Right cardiac atrium (tissue), 5 donors: ENCODE results near the gene KAZN. TPM values are rescaled to one million over a fixed set of nuclear protein-coding genes. Genes with fewer than 3 reads are reported as not detected.

Experiments
- ATAC-seq, 2 donors: fragments of 200-7000 bp; cut with Tn5 transposase; one replicate each; pipeline versions ENCODE4 v1.8.0 to v1.9.1; 2020; ENCODE audit warnings: moderate library complexity in 2 of 2, mild to moderate bottlenecking in 1 of 2
- DNase-seq, 3 donors: peaks; one replicate each; pipeline ENCODE4 v3.0.0-alpha.2; 2020
- H3K27ac ChIP-seq: one replicate; pipeline ENCODE4 v1.5.1; 2013; ENCODE audit warnings: mild to moderate bottlenecking, low read length, control low read depth, moderate library complexity
- H3K27me3 ChIP-seq: one replicate; pipeline ENCODE4 v1.6.1; 2013; ENCODE audit not compliant: control insufficient read depth, insufficient read depth
- H3K4me1 ChIP-seq: one replicate; pipeline ENCODE4 v1.6.1; 2013; ENCODE audit warnings: low read length; ENCODE audit not compliant: control insufficient read depth, insufficient read depth
- H3K4me3 ChIP-seq: one replicate; pipeline ENCODE4 v1.5.1; 2013; ENCODE audit warnings: low read length, control low read depth
- H3K9me3 ChIP-seq: one replicate; pipeline ENCODE4 v1.6.1; 2013; ENCODE audit warnings: low read length; ENCODE audit not compliant: control insufficient read depth
- whole genome bisulfite sequencing: extraction: QIAGEN DNeasy Blood & Tissue Kit; methylation state at CpG from one replicate; pipeline ENCODE4 v1.1.7; 2013; 5-methylcytosine and 5-hydroxymethylcytosine counted together
- intact Hi-C, 4 donors: fragments of 100-400 bp; cut with DNase I; formaldehyde crosslinking; loops; one replicate each; pipeline versions ENCODE4 v1.11.0 to v1.14.0; 2022 to 2023
- polyA plus RNA-seq: library from polyadenylated mRNA; stranded (reverse); fragments of 200-250 nt; gene quantifications from one replicate; pipeline ENCODE4 v1.2.3, GENCODE V29; 2013
- total RNA-seq, 4 donors: library from RNA; stranded (reverse); fragmentation: NEBNext Ultra II Directional; extraction: Animal tissue kit (Norgen Biotek cat#: 25700); gene quantifications; one replicate each; pipeline ENCODE4 v1.2.1, GENCODE V29; 2021
- donor health status: healthy with polysubstance abuse.
- donor health status: DM: no; HTN: yes; CAD: no.
- donor health status: DM: no; HTN: no; CAD: no.
- donor health status: DM: no; HTN: yes; CAD: no; lungs with severe emphysema.
- donor health status: DM: yes; HTN: yes; CAD: no.

Gene KAZN
- total and polyA plus RNA-seq, 5 donors, result 3.7 to 14.9 (median 12.7) TPM

GRCh38 chr1:14835725-14836124 is 237.2 kb downstream of the KAZN start:
- no peaks in the 10 kb centered on the region for H3K4me1 ChIP-seq
- H3K4me3 ChIP-seq, result no peak overlapping the region
- no peak overlapping the region for H3K27ac ChIP-seq
- no peaks in the 10 kb centered on the region for H3K27me3 ChIP-seq
- DNase-seq (no peak), ATAC-seq (no peak)
- WGBS, result 57% methylated on average over 5 of the region's 5 CpGs
- intact Hi-C loops, result no loop called here
- no peaks in the 10 kb centered on the region for H3K9me3 ChIP-seq

- no peak overlapping the region for H3K4me3 ChIP-seq
- H3K9me3 ChIP-seq, result peaks cover 3% of the 10 kb centered on the region
- WGBS, result 87% methylated on average over 10 of the region's 10 CpGs
- no peaks in the 10 kb centered on the region for H3K4me1 ChIP-seq
- no peak for DNase-seq
- H3K27ac ChIP-seq, result no peak overlapping the region
- H3K27me3 ChIP-seq, result no peaks in the 10 kb centered on the region
- intact Hi-C loops, result no loop called here
- no peak for ATAC-seq
Measured at GRCh38 chr1:14836426-14837140, 238.1 kb downstream of the KAZN start.

DNA sequence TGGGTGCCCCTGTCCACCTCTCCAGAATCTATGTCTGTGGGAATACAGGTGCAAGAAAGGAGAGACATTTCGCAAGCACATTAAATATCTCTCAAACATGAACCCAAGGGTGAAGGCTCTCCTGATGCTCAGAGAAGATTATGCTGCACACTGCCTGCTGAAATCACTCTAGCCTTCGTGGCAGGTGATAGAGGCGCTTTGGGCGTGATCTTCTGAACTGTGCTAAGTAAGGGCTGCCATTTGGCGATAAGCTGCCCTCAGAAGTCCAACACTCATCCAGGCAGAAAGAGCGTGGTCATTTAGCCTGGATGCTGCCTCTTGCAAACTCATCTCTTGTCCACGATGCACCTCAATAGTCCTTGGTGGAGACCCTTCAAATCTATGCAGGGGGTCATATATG is 241.9 kb downstream of the KAZN start:
- intact Hi-C loops, result no loop called here
- Histone ChIP-seq H3K4me1 (no peaks in the 10 kb centered on the region), H3K27me3 (no peaks in the 10 kb centered on the region), H3K4me3 (no peak overlapping the region), H3K27ac (no peak overlapping the region), H3K9me3 (peaks cover 7% of the 10 kb centered on the region)
- 89% methylated on average over 7 of the region's 7 CpGs for WGBS
- no peak for ATAC-seq
- DNase-seq, result no peak

- Histone ChIP-seq H3K27ac (no peak overlapping the region), H3K27me3 (no peaks in the 10 kb centered on the region), H3K4me3 (no peak overlapping the region), H3K4me1 (no peaks in the 10 kb centered on the region), H3K9me3 (peaks cover 7% of the 10 kb centered on the region)
- ATAC-seq (no peak), DNase-seq (no peak)
- intact Hi-C loops, result no loop called here
- WGBS, result 89% methylated on average over 2 of the region's 2 CpGs
Measured at GRCh38 chr1:14841456-14841855, 243.0 kb downstream of the KAZN start.

DNA sequence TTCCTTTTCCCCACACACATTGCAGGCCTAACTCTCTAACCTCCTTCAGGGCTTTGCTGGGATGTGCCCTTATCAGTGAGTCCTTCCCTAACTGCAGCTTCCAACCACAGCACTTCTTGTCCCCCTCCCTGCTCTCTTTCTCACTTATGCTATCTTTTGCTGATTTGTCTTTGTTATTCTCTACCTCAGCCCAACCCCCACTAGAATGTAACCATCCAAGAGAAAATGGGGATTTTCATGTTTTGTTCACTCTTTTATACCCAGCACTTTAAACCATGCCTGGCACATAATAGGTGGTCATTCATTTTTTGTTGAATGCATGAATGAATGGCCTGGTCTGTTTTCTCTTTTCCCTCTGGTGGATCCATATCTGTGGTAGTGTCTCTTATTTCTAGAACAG is 243.5 kb downstream of the KAZN start:
- Histone ChIP-seq H3K9me3 (peaks cover 7% of the 10 kb centered on the region), H3K4me3 (no peak overlapping the region), H3K27ac (no peak overlapping the region), H3K4me1 (no peaks in the 10 kb centered on the region), H3K27me3 (no peaks in the 10 kb centered on the region)
- no peak for DNase-seq
- no peak for ATAC-seq
- intact Hi-C loops, result no loop called here

- H3K4me3 ChIP-seq, result no peak overlapping the region
- DNase-seq, result no peak
- WGBS, result 78% methylated on average over 4 of the region's 4 CpGs
- no peak overlapping the region for H3K27ac ChIP-seq
- no peaks in the 10 kb centered on the region for H3K4me1 ChIP-seq
- no peaks in the 10 kb centered on the region for H3K27me3 ChIP-seq
- ATAC-seq, result no peak
- peaks cover 7% of the 10 kb centered on the region for H3K9me3 ChIP-seq
- intact Hi-C loops, result no loop called here
Measured at GRCh38 chr1:14842361-14842760, 243.9 kb downstream of the KAZN start.

- intact Hi-C loops, result no loop called here
- no peaks in the 10 kb centered on the region for H3K4me1 ChIP-seq
- DNase-seq (no peak), ATAC-seq (no peak)
- no peak overlapping the region for H3K27ac ChIP-seq
- H3K27me3 ChIP-seq, result no peaks in the 10 kb centered on the region
- H3K4me3 ChIP-seq, result no peak overlapping the region
- 78% methylated on average over 2 of the region's 2 CpGs for WGBS
- H3K9me3 ChIP-seq, result peaks cover 7% of the 10 kb centered on the region
Measured at GRCh38 chr1:14842891-14843290, 244.4 kb downstream of the KAZN start.

DNA sequence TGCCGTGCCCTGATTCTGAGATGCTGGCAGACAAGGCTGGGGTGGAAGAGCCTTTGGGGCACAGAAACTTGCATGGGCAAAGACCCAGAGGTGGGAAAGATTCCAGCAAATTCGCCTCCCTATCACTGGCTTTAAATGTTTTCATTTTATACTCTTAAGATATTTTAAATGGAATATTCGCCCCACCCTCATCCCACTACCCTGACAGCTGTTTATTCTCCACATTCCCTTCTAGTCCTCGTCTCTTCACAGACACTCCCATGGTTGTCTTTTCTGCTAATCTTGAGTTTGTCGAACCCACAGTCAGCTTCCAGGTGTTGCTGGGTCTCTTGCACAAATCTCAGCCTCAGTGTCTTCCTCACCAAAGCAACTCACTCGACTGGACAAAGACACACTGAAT is 245.0 kb downstream of the KAZN start:
- intact Hi-C loops, result no loop called here
- 60% methylated on average over 6 of the region's 6 CpGs for WGBS
- no peak for DNase-seq

DNA sequence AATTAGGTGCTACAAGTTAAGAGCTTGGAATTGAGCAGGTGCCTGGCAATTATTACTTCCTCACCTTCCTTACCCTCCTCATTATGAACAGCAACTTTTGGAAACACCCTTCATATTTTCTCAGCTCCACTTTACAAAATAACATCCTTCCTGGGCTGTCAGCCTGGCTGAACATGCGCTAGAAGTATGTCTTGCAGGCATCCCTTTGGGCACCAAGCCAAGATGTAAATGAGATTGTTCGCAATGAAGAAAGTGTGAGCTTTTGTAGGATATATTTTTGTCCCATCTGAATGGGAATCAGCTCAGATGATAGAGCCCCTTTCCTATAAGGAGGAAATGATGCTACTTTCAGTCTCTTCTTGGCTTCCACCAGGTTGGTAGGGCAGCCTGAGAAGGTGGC is 245.9 kb downstream of the KAZN start:
- ATAC-seq, result no peak
- 54% methylated on average over 2 of the region's 2 CpGs for WGBS
- intact Hi-C loops, result no loop called here

More for the DNA sequence above, 245.0 kb downstream of the KAZN start:
- H3K27ac ChIP-seq, result no peak overlapping the region
- H3K27me3 ChIP-seq, result no peaks in the 10 kb centered on the region
- ATAC-seq, result no peak
- no peaks in the 10 kb centered on the region for H3K4me1 ChIP-seq
- peaks cover 7% of the 10 kb centered on the region for H3K9me3 ChIP-seq
- H3K4me3 ChIP-seq, result no peak overlapping the region

DNA sequence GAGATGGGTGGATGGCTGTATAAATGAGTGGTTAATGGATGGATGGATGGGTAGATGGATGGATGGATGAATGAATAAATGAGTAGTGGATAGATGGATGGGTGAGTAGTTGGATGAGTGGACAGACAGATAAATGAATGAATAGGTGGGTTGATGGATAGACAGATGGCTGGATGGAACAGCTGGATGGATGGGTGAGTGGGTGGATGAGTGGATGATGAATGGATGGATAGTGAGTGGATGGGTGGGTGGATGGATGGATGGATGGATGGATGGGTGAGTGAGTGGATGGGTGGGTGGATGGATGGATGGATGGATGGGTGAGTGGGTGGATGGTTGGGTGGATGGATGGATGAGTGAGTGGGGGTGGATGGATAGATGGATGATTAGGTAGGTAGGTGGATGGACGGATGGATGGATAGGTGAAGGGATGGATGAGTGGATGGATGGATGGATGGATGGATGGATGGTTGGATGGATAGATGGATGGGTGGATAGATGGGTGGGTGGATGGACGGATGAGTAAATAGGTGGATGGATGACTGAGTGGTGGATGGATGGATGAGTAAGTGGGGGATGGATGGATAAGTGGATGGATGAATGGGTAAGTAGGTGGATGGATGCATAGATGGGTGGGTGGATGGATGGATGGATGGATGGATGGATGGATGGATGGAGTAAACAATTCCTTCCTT is 246.6 kb downstream of the KAZN start:
- Histone ChIP-seq H3K9me3 (peaks cover 7% of the 10 kb centered on the region), H3K4me1 (no peaks in the 10 kb centered on the region), H3K27me3 (no peaks in the 10 kb centered on the region), H3K27ac (no peak overlapping the region), H3K4me3 (no peak overlapping the region)
- no peak for ATAC-seq
- WGBS, result 87% methylated on average over 2 of the region's 2 CpGs
- intact Hi-C loops, result no loop called here
- no peak for DNase-seq

More for the DNA sequence above, 245.9 kb downstream of the KAZN start:
- H3K27me3 ChIP-seq, result no peaks in the 10 kb centered on the region
- H3K9me3 ChIP-seq, result peaks cover 7% of the 10 kb centered on the region
- H3K4me3 ChIP-seq, result no peak overlapping the region
- DNase-seq, result no peak
- H3K27ac ChIP-seq, result no peak overlapping the region
- H3K4me1 ChIP-seq, result no peaks in the 10 kb centered on the region

GRCh38 chr1:14845851-14846250 is 247.4 kb downstream of the KAZN start:
- WGBS, result 55% methylated on average over 5 of the region's 5 CpGs
- no peak overlapping the region for H3K4me3 ChIP-seq
- no peak overlapping the region for H3K27ac ChIP-seq
- H3K4me1 ChIP-seq, result no peaks in the 10 kb centered on the region
- DNase-seq (no peak), ATAC-seq (no peak)
- H3K27me3 ChIP-seq, result no peaks in the 10 kb centered on the region
- peaks cover 7% of the 10 kb centered on the region for H3K9me3 ChIP-seq
- intact Hi-C loops, result no loop called here
